GM10266 (cell line): Measurements from ENCODE around the gene SLC19A2.

ENCODE experiments used
- DNase-seq: peaks from one replicate; pipeline ENCODE4 v3.0.0; 2012; ENCODE audit errors: extremely low spot score
- CTCF ChIP-seq: IDR thresholded peaks from 2 replicates; pipeline ENCODE4 v1.5.1; 2012; ENCODE audit warnings: mild to moderate bottlenecking, low read depth; ENCODE audit not compliant: control insufficient read depth, insufficient read depth; ENCODE audit errors: missing control alignments

The SLC19A2 gene

GRCh38 chr1:169494343-169494742, 8.6 kb upstream of the SLC19A2 start:
- no peak for DNase-seq
- no peak for TF ChIP-seq CTCF

- no peak for TF ChIP-seq CTCF
- no peak for DNase-seq
Observed at GRCh38 chr1:169493251-169493650, 7.5 kb upstream of the SLC19A2 start.

GRCh38 chr1:169491845-169492281, 6.1 kb upstream of the SLC19A2 start:
- no peak for TF ChIP-seq CTCF
- DNase-seq: no peak

GRCh38 chr1:169488157-169488556, 2.4 kb upstream of the SLC19A2 start:
- no peak for DNase-seq
- no peak for TF ChIP-seq CTCF

- DNase-seq: no peak
- TF ChIP-seq CTCF: no peak
Observed at GRCh38 chr1:169487561-169487960, 1.8 kb upstream of the SLC19A2 start.

- no peak for TF ChIP-seq CTCF
- DNase-seq: no peak
Observed at GRCh38 chr1:169487133-169487532, 1.4 kb upstream of the SLC19A2 start.

- TF ChIP-seq CTCF: no peak
- DNase-seq: no peak
Observed at GRCh38 chr1:169486281-169487051, 722 bp upstream of the SLC19A2 start.
